ENCODE results near the gene RPS2. TPM values are rescaled to one million over a fixed set of nuclear protein-coding genes. Genes with fewer than 3 reads are reported as not detected.
"Not testable (repeated sequence)": the region's sequence is repeated elsewhere in the genome, so short reads cannot be mapped to it uniquely, and the experiment has no call there.

The RPS2 gene
- total and polyA plus RNA-seq, 2 donors (not counting 1 experiment from before 2014, with no cell fraction given) = 3,261 to 6,138 TPM

GRCh38 chr16:1958715-1959268 lies 5.8 kb downstream of the RPS2 start:
- peaks cover 33% of the 10 kb centered on the region for H3K4me1 Mint-ChIP-seq
- H3K4me2 ChIP-seq (replicated peaks; ENCODE audit: low read depth, low read length, poor library complexity, severe bottlenecking) = peak overlapping the region; percentile 83
- H3K27me3 Mint-ChIP-seq = peaks cover 3% of the 10 kb centered on the region
- no peaks in the 10 kb centered on the region for H3K9me3 ChIP-seq (ENCODE audit: control extremely low read depth in 1 of 3, control insufficient read depth in 2 of 3, insufficient read depth in 1 of 3, low read length in 2 of 3)
- H3K27ac ChIP-seq (ENCODE audit: low read length in 2 of 2) = no peak overlapping the region
- CTCF ChIA-PET = interaction anchor here (1.1 to 2.1 kb wide), 3 partner anchors 30 to 182 kb away, joined by 3 to 4 read pairs (median 3); no protein-coding TSS in a partner anchor
- H3K79me2 ChIP-seq (ENCODE audit: control insufficient read depth, insufficient read depth, low read length) = peaks cover 25% of the 10 kb centered on the region
- H3K4me3 ChIP-seq (ENCODE audit: control extremely low read depth in 1 of 5, extremely low read depth in 1 of 5, insufficient read depth in 1 of 5, low read depth in 2 of 5, low read length in 4 of 5) = peak overlapping the region in 3 of 5 experiments; percentile 34 to 86 (median 75)
- H3K9ac ChIP-seq (ENCODE audit: low read length) = peak overlapping the region; percentile 88
- intact Hi-C loops (cut with micrococcal nuclease) = loop anchor here (1.0 to 2.0 kb wide), 5 partner anchors 13 to 310 kb away; partner anchors contain the start of genes RNPS1, TRAF7 and ZNF598
- peak overlapping the region; percentile 93 for H2AFZ ChIP-seq (ENCODE audit: insufficient read depth, low read depth, low read length, poor library complexity, severe bottlenecking)
- WGBS (ENCODE audit: insufficient coverage) = 45% methylated on average over 13 of the region's 14 CpGs
- H3K27me3 ChIP-seq (replicated peaks in 1 of 4; ENCODE audit: control extremely low read depth in 1 of 4, control insufficient read depth in 3 of 4, insufficient read depth in 4 of 4, low read length in 3 of 4) = peaks cover 0 to 3% (median 0%) of the 10 kb centered on the region in 4 experiments
- DNase-seq (no peak), ATAC-seq (ENCODE audit: low read depth) (no peak)
- peaks cover 0 to 28% of the 10 kb centered on the region in 2 experiments for H3K36me3 ChIP-seq (replicated peaks in 1 of 2; ENCODE audit: control extremely low read depth in 1 of 2, control insufficient read depth in 1 of 2, extremely low read depth in 1 of 2, insufficient read depth in 2 of 2, low read length in 1 of 2)
- peaks cover 22 to 43% of the 10 kb centered on the region in 2 donors for H3K4me1 ChIP-seq (ENCODE audit: control insufficient read depth in 2 of 2, insufficient read depth in 2 of 2, low read length in 2 of 2)
- TF ChIP-seq, protein P1, sequence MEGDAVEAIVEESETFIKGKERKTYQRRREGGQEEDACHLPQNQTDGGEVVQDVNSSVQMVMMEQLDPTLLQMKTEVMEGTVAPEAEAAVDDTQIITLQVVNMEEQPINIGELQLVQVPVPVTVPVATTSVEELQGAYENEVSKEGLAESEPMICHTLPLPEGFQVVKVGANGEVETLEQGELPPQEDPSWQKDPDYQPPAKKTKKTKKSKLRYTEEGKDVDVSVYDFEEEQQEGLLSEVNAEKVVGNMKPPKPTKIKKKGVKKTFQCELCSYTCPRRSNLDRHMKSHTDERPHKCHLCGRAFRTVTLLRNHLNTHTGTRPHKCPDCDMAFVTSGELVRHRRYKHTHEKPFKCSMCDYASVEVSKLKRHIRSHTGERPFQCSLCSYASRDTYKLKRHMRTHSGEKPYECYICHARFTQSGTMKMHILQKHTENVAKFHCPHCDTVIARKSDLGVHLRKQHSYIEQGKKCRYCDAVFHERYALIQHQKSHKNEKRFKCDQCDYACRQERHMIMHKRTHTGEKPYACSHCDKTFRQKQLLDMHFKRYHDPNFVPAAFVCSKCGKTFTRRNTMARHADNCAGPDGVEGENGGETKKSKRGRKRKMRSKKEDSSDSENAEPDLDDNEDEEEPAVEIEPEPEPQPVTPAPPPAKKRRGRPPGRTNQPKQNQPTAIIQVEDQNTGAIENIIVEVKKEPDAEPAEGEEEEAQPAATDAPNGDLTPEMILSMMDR (IDR thresholded peaks at IDR 0.05) = no peak
- TF ChIP-seq EZH2 (IDR thresholded peaks at IDR 0.05; ENCODE audit: borderline replicate concordance, insufficient read depth, low read depth, low read length, poor library complexity, severe bottlenecking) = no peak
- peaks cover 16% of the 10 kb centered on the region for H4K20me1 ChIP-seq (ENCODE audit: control insufficient read depth, insufficient read depth, low read length, poor library complexity, severe bottlenecking)
- peak overlapping the region; percentile 89 for H3K4me3 Mint-ChIP-seq
- H3K9me3 Mint-ChIP-seq (ENCODE audit: insufficient read depth) = no peaks in the 10 kb centered on the region
- POLR2A ChIA-PET = interaction anchor here (1.1 to 2.5 kb wide), 2 partner anchors 182 to 196 kb away, joined by 3 to 10 read pairs; partner anchors contain the start of gene TRAF7
- H3K27ac Mint-ChIP-seq = peak overlapping the region; percentile 89

GRCh38 chr16:1958143-1958491 lies 6.5 kb downstream of the RPS2 start:
- H4K20me1 ChIP-seq (ENCODE audit: control insufficient read depth, insufficient read depth, low read length, poor library complexity, severe bottlenecking); H3K27me3 ChIP-seq (replicated peaks in 1 of 4; ENCODE audit: control extremely low read depth in 1 of 4, control insufficient read depth in 3 of 4, insufficient read depth in 4 of 4, low read length in 3 of 4); H2AFZ ChIP-seq (ENCODE audit: insufficient read depth, low read depth, low read length, poor library complexity, severe bottlenecking); H3K4me2 ChIP-seq (replicated peaks; ENCODE audit: low read depth, low read length, poor library complexity, severe bottlenecking); H3K9ac ChIP-seq (ENCODE audit: low read length); H3K27ac ChIP-seq (ENCODE audit: low read length in 2 of 2); H3K9me3 ChIP-seq (ENCODE audit: control extremely low read depth in 1 of 3, control insufficient read depth in 2 of 3, insufficient read depth in 1 of 3, low read length in 2 of 3); POLR2A ChIA-PET; H3K9me3 Mint-ChIP-seq (ENCODE audit: insufficient read depth); H3K27me3 Mint-ChIP-seq; DNase-seq; ATAC-seq (ENCODE audit: low read depth); H3K4me3 Mint-ChIP-seq; H3K4me3 ChIP-seq (ENCODE audit: control extremely low read depth in 1 of 5, extremely low read depth in 1 of 5, insufficient read depth in 1 of 5, low read depth in 2 of 5, low read length in 4 of 5); H3K27ac Mint-ChIP-seq: not testable (repeated sequence)
- peaks cover 16 to 37% of the 10 kb centered on the region in 2 donors for H3K4me1 ChIP-seq (ENCODE audit: control insufficient read depth in 2 of 2, insufficient read depth in 2 of 2, low read length in 2 of 2)
- intact Hi-C loops (cut with micrococcal nuclease) = loop anchor here (2.0 kb wide), 1 partner anchor 29 kb away; no protein-coding TSS in a partner anchor
- peaks cover 0 to 23% of the 10 kb centered on the region in 2 experiments for H3K36me3 ChIP-seq (replicated peaks in 1 of 2; ENCODE audit: control extremely low read depth in 1 of 2, control insufficient read depth in 1 of 2, extremely low read depth in 1 of 2, insufficient read depth in 2 of 2, low read length in 1 of 2)
- CTCF ChIA-PET = interaction anchor here (1.1 to 2.1 kb wide), 3 partner anchors 29 to 183 kb away, joined by 3 to 4 read pairs (median 3); no protein-coding TSS in a partner anchor
- WGBS (ENCODE audit: insufficient coverage) = 78% methylated on average over 29 of the region's 30 CpGs
- peaks cover 27% of the 10 kb centered on the region for H3K4me1 Mint-ChIP-seq
- H3K79me2 ChIP-seq (ENCODE audit: control insufficient read depth, insufficient read depth, low read length) = peaks cover 19% of the 10 kb centered on the region

DNA sequence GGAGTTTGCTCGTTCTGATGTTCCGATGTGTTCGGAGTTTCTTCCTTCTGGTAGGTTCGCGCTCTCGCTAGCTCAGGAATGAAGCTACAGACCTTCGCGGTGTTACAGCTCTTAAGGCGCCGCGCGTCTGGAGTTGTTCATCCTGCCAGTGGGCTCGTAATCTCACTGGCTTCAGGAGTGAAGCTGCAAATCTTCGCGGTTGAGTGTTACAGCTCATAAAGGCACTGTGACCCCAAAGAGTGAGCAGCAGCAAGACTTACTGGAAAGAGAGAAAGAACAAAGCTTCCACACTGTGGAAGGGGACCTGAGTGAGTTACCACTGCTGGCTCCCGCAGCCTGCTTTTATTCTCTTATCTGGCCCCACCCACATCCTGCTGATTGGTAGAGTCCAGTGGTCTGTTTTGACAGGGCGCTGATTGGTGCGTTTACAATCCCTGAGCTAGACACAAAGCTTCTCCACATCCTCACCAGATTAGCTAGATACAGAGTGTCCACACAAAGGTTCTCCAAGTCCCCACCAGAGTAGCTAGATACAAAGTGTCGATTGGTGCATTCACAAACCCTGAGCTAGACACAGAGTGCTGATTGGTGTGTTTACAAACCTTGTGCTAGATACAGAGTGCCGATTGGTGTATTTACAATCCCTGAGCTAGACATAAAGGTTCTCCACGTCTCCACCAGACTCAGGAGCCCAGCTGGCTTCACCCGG lies 7.0 kb downstream of the RPS2 start:
- not testable (repeated sequence) for H2AFZ ChIP-seq (ENCODE audit: insufficient read depth, low read depth, low read length, poor library complexity, severe bottlenecking); H3K27ac ChIP-seq (ENCODE audit: low read length in 2 of 2); H3K4me2 ChIP-seq (replicated peaks; ENCODE audit: low read depth, low read length, poor library complexity, severe bottlenecking); H3K9ac ChIP-seq (ENCODE audit: low read length); ATAC-seq (ENCODE audit: low read depth); H3K27me3 ChIP-seq (replicated peaks in 1 of 4; ENCODE audit: control extremely low read depth in 1 of 4, control insufficient read depth in 3 of 4, insufficient read depth in 4 of 4, low read length in 3 of 4); H3K9me3 ChIP-seq (ENCODE audit: control extremely low read depth in 1 of 3, control insufficient read depth in 2 of 3, insufficient read depth in 1 of 3, low read length in 2 of 3); H3K4me3 ChIP-seq (ENCODE audit: control extremely low read depth in 1 of 5, extremely low read depth in 1 of 5, insufficient read depth in 1 of 5, low read depth in 2 of 5, low read length in 4 of 5); DNase-seq; H3K27me3 Mint-ChIP-seq; H3K9me3 Mint-ChIP-seq (ENCODE audit: insufficient read depth); H3K4me3 Mint-ChIP-seq; H3K27ac Mint-ChIP-seq; H4K20me1 ChIP-seq (ENCODE audit: control insufficient read depth, insufficient read depth, low read length, poor library complexity, severe bottlenecking)
- WGBS (ENCODE audit: insufficient coverage) = 94% methylated on average over 19 of the region's 22 CpGs
- intact Hi-C loops (cut with micrococcal nuclease) = loop anchor here (2.0 kb wide), 1 partner anchor 29 kb away; no protein-coding TSS in a partner anchor
- peaks cover 22% of the 10 kb centered on the region for H3K4me1 Mint-ChIP-seq
- Histone ChIP-seq H3K36me3 (replicated peaks in 1 of 2; ENCODE audit: control extremely low read depth in 1 of 2, control insufficient read depth in 1 of 2, extremely low read depth in 1 of 2, insufficient read depth in 2 of 2, low read length in 1 of 2) (peaks cover 0 to 18% of the 10 kb centered on the region in 2 experiments), H3K79me2 (ENCODE audit: control insufficient read depth, insufficient read depth, low read length) (peaks cover 19% of the 10 kb centered on the region), H3K4me1 (ENCODE audit: control insufficient read depth in 2 of 2, insufficient read depth in 2 of 2, low read length in 2 of 2) (peaks cover 16 to 32% of the 10 kb centered on the region in 2 donors)
- ChIA-PET CTCF (interaction anchor here (1.1 to 2.1 kb wide), 3 partner anchors 29 to 183 kb away, joined by 3 to 4 read pairs (median 3); no protein-coding TSS in a partner anchor), POLR2A (interaction anchor here (0.7 kb wide), 1 partner anchor 249 kb away, joined by 3 read pairs; no protein-coding TSS in a partner anchor)
